GM12873 (cell line): ENCODE measurements around the gene VGLL4.

Source experiments
- CTCF ChIP-seq: IDR thresholded peaks from 2 replicates; pipeline ENCODE4 v1.5.1; 2012; ENCODE audit warnings: low read depth, mild to moderate bottlenecking, moderate library complexity, low read length, control low read depth; ENCODE audit not compliant: insufficient read depth; ENCODE audit errors: missing control alignments

The VGLL4 gene

DNA sequence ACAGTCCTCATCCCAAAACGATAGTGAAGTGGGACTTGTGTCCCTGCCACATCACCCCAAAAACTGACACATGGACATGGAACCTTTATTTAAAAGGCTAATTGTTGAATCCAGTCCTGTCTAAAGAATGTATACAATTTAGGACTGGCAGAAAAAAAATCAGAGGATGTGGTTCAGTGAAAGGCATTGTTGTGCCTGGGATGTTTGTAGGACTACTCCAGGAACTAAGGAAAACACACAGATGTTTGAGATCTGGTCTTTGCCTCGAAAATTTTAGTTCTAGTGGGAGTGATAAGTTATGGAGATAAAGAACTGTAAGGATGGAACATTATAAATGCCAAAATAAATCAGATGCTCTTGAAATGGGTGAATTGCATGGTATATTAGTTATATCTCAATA, 27.2 kb downstream of the VGLL4 start:
- no peak for TF ChIP-seq CTCF

- no peak for TF ChIP-seq CTCF
Measured at GRCh38 chr3:11613851-11614487, 29.7 kb downstream of the VGLL4 start.

GRCh38 chr3:11613319-11613718, 30.4 kb downstream of the VGLL4 start:
- TF ChIP-seq CTCF = no peak

GRCh38 chr3:11612515-11613188, 31.1 kb downstream of the VGLL4 start:
- TF ChIP-seq CTCF = no peak

- no peak for TF ChIP-seq CTCF
Measured at GRCh38 chr3:11611341-11611799, 32.3 kb downstream of the VGLL4 start.

GRCh38 chr3:11610700-11611275, 32.9 kb downstream of the VGLL4 start:
- no peak for TF ChIP-seq CTCF

GRCh38 chr3:11610044-11610671, 33.6 kb downstream of the VGLL4 start:
- TF ChIP-seq CTCF = no peak
